ENCODE results near the gene NOC3L. TPM values are rescaled to one million over a fixed set of nuclear protein-coding genes. Genes with fewer than 3 reads are reported as not detected.

The NOC3L gene
- total RNA-seq, 1 experiment from 2014 or later, result 41.2 TPM

DNA sequence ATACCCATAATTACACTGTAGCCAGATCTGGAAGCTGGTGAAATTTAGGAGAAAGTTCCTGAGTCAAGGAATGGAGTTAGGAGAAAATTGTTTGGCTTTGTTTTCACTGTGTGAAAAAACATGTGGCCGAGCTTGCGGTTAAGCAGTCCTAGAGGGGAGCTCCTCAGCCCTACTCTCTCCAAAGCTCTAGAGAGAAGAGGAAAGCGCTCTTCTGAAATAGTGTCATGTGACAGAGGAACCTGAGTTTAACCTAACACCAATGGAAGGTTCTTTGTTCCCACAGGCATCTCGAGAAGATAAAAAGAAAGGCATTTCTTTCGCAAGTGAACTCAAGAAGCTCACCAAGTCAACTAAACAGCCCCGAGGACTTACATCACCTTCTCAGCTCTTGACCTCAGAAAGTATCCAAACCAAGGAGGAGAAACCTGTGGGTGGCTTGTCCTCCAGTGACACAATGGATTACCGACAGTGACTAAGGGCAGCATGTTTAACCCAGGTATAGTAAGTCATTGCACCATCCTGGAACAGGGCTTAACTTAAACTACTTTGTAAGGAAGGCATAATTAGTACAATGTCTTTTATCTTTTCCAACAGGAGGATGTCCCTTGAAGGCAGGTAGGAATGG lies 38.0 kb downstream of the NOC3L start:
- Histone ChIP-seq H3K27me3 (ENCODE audit: control insufficient read depth, insufficient read depth, low read length) (no peaks in the 10 kb centered on the region), H3K9me3 (ENCODE audit: control insufficient read depth, insufficient read depth, low read depth, low read length) (no peaks in the 10 kb centered on the region), H3K4me3 (ENCODE audit: low read depth in 2 of 2, low read length in 2 of 2) (no peak overlapping the region), H3K27ac (ENCODE audit: low read length) (no peak overlapping the region), H3K36me3 (ENCODE audit: control insufficient read depth, insufficient read depth, low read length) (peaks cover 51% of the 10 kb centered on the region), H3K4me1 (ENCODE audit: control insufficient read depth, insufficient read depth, low read length) (no peaks in the 10 kb centered on the region)
- POLR2A ChIA-PET, result no interaction called here
- TF ChIP-seq, protein P1, sequence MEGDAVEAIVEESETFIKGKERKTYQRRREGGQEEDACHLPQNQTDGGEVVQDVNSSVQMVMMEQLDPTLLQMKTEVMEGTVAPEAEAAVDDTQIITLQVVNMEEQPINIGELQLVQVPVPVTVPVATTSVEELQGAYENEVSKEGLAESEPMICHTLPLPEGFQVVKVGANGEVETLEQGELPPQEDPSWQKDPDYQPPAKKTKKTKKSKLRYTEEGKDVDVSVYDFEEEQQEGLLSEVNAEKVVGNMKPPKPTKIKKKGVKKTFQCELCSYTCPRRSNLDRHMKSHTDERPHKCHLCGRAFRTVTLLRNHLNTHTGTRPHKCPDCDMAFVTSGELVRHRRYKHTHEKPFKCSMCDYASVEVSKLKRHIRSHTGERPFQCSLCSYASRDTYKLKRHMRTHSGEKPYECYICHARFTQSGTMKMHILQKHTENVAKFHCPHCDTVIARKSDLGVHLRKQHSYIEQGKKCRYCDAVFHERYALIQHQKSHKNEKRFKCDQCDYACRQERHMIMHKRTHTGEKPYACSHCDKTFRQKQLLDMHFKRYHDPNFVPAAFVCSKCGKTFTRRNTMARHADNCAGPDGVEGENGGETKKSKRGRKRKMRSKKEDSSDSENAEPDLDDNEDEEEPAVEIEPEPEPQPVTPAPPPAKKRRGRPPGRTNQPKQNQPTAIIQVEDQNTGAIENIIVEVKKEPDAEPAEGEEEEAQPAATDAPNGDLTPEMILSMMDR (IDR thresholded peaks at IDR 0.05), result no peak
- no peak for TF ChIP-seq SIN3A (IDR thresholded peaks at IDR 0.05; ENCODE audit: borderline replicate concordance, insufficient read depth, low read depth, low read length)
- TF ChIP-seq TCF7L2 (IDR thresholded peaks at IDR 0.05; ENCODE audit: low read depth, low read length), result no peak
- TF ChIP-seq, protein P2, sequence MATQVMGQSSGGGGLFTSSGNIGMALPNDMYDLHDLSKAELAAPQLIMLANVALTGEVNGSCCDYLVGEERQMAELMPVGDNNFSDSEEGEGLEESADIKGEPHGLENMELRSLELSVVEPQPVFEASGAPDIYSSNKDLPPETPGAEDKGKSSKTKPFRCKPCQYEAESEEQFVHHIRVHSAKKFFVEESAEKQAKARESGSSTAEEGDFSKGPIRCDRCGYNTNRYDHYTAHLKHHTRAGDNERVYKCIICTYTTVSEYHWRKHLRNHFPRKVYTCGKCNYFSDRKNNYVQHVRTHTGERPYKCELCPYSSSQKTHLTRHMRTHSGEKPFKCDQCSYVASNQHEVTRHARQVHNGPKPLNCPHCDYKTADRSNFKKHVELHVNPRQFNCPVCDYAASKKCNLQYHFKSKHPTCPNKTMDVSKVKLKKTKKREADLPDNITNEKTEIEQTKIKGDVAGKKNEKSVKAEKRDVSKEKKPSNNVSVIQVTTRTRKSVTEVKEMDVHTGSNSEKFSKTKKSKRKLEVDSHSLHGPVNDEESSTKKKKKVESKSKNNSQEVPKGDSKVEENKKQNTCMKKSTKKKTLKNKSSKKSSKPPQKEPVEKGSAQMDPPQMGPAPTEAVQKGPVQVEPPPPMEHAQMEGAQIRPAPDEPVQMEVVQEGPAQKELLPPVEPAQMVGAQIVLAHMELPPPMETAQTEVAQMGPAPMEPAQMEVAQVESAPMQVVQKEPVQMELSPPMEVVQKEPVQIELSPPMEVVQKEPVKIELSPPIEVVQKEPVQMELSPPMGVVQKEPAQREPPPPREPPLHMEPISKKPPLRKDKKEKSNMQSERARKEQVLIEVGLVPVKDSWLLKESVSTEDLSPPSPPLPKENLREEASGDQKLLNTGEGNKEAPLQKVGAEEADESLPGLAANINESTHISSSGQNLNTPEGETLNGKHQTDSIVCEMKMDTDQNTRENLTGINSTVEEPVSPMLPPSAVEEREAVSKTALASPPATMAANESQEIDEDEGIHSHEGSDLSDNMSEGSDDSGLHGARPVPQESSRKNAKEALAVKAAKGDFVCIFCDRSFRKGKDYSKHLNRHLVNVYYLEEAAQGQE (IDR thresholded peaks at IDR 0.05; ENCODE audit: insufficient read depth in 1 of 2, low read depth in 2 of 2, low read length in 1 of 2), result no peak
- no peak for TF ChIP-seq POLR2AphosphoS5 (IDR thresholded peaks at IDR 0.05; ENCODE audit: low read depth, low read length)
- no peak for ATAC-seq
- intact Hi-C loops (cut with micrococcal nuclease; ENCODE audit: unreplicated experiment), result loop anchor here (5.0 to 10.0 kb wide), 2 partner anchors 330 to 502 kb away; partner anchors contain the start of gene PLCE1
- in situ Hi-C loops (cut with HindIII; ENCODE audit: low pct_unique_long_range_greater_than_20kb, low sequenced_read_pairs), result no loop called here
- BruUV-seq (replicated peaks), result no TSS peak
- CTCF ChIA-PET, result no interaction called here
- no peak for DNase-seq (ENCODE audit: low read depth, low spot score)

DNA sequence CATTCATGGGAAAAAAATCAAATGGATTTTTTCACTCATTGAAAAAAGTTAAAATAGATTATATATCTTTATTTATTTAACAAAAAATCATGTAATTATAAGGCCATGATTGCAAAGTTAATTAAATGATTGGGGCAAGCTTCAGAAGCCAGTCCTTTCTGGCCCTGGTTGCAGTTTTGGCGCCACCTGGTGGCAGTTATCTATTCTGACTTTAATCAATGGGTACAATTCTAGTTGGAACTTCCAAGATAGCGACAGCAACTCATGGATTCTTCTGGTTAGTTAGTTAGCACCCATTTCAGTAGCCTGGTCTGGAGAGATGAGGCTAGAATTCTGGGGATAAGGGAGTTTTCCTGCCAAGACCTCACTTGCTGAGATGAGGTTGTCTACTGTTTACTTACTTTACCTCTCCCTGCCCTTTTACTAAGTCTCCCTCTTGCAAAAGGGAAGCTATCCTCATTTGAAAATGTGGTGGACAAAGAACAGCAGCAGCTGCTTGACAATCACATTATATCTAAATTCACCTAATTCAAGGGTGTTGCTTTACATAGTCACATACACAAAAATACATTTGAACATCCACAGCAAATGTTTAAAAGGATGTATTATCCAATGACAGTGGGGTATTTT lies 42.3 kb downstream of the NOC3L start:
- no peaks in the 10 kb centered on the region for H3K9me3 ChIP-seq (ENCODE audit: control insufficient read depth, insufficient read depth, low read depth, low read length)
- ChIA-PET POLR2A (interaction anchor here (0.6 to 1.0 kb wide), 3 partner anchors 109 to 656 kb away, joined by 3 to 10 read pairs (median 9); no protein-coding TSS in a partner anchor), CTCF (interaction anchor here (0.5 to 1.8 kb wide), 13 partner anchors 10 to 499 kb away, joined by 3 to 23 read pairs (median 4); no protein-coding TSS in a partner anchor)
- H3K27ac ChIP-seq (ENCODE audit: low read length), result no peak overlapping the region
- no peak overlapping the region for H3K4me3 ChIP-seq (ENCODE audit: low read depth in 2 of 2, low read length in 2 of 2)
- TF ChIP-seq TCF7L2 (IDR thresholded peaks at IDR 0.05; ENCODE audit: low read depth, low read length), result no peak
- TF ChIP-seq, protein P1 (IDR thresholded peaks at IDR 0.05), result peak; percentile 96
- BruUV-seq (replicated peaks), result no TSS peak
- H3K4me1 ChIP-seq (ENCODE audit: control insufficient read depth, insufficient read depth, low read length), result no peaks in the 10 kb centered on the region
- peak; percentile 74 for ATAC-seq
- in situ Hi-C loops (cut with HindIII; ENCODE audit: low pct_unique_long_range_greater_than_20kb, low sequenced_read_pairs) (no loop called here), intact Hi-C loops (cut with micrococcal nuclease; ENCODE audit: unreplicated experiment) (loop anchor here (2.0 to 10.0 kb wide), 3 partner anchors 326 to 498 kb away; partner anchors contain the start of gene PLCE1)
- peak; percentile 60 for DNase-seq (ENCODE audit: low read depth, low spot score)
- H3K36me3 ChIP-seq (ENCODE audit: control insufficient read depth, insufficient read depth, low read length), result peaks cover 24% of the 10 kb centered on the region
- no peaks in the 10 kb centered on the region for H3K27me3 ChIP-seq (ENCODE audit: control insufficient read depth, insufficient read depth, low read length)
